AG08395 (cell line): Measurements from ENCODE around the gene ME3.
A peak's percentile ranks its signal among the peaks of the same experiment; 100 is the strongest.
"Not testable (repeated sequence)": the region's sequence is repeated elsewhere in the genome, so short reads cannot be mapped to it uniquely, and the experiment has no call there.

Source experiments
- DNase-seq: peaks from one replicate; pipeline ENCODE4 v3.0.0; 2012; ENCODE audit warnings: mixed read lengths, low spot score

Gene ME3

DNA sequence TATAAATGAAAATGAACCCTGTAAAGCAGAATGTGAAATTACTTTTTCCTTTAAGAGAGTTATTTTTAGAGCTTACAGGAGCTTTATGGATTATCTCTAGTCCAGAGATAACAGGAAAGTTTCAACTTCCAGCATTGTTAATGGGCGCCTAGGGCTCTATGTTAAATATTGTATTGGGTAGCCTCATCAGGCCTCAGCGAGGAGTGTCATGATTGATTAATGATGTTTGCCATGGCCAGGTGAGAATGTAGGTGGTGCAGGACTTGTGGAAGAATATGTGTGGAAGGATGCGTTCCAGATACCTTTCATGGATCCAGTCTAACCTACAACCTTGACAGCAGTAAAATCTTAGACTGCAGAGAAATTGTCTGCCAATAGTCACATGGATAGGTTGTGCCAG is 50.6 kb downstream of the ME3 start:
- DNase-seq = no peak

DNA sequence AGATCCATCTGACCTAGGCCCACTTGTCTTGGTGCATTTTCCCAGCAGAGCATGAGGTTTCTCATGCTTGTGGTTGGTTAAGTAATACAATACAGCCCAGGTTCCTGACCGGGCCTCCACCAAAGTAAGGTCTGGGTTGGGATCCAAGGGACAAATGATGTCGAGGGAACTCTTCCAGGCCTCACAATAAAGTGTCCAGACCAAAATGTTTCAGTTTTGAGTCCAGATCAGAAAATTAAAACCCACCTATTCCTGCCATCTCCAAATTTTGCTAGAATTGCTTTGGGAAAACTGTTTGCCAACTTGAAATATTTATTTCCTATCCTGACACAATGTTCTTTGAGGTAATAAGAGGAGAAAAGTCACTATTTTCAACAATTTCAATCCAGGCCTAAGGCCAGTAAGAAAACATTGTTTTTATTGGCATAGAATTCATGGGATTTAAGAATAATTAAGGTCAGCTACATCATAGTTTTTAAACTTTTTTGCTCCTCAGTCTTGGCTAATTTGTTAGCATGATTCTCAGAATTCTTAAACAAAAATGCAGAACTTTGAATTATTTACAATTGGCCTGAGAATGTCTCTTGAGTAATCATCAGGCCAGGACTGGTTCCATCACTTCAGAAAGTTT is 51.4 kb downstream of the ME3 start:
- peak; percentile 44 for DNase-seq

DNA sequence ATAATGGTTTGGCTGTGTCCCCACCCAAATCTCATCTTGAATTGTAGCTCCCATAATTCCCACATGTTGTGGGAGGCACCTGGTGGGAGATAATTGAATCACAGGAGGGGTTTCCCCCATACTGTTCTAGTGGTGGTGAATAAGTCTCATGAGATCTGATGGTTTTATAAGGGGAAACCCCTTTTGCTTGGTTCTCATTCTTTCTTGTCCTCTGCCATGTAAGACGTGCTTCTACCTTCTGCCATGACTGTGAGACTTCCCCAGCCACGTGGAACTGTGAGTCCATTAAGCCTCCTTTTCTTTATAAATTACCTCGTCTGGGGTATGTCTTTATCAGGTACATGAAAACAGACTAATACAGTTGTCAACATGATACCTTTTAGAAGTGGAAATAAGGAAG is 53.0 kb downstream of the ME3 start:
- not testable (repeated sequence) for DNase-seq

GRCh38 chr11:86617502-86617901 is 54.9 kb downstream of the ME3 start:
- no peak for DNase-seq

GRCh38 chr11:86615487-86615886 is 56.9 kb downstream of the ME3 start:
- DNase-seq = no peak

- DNase-seq = no peak
Observed at GRCh38 chr11:86610559-86611341, 61.7 kb downstream of the ME3 start.

DNA sequence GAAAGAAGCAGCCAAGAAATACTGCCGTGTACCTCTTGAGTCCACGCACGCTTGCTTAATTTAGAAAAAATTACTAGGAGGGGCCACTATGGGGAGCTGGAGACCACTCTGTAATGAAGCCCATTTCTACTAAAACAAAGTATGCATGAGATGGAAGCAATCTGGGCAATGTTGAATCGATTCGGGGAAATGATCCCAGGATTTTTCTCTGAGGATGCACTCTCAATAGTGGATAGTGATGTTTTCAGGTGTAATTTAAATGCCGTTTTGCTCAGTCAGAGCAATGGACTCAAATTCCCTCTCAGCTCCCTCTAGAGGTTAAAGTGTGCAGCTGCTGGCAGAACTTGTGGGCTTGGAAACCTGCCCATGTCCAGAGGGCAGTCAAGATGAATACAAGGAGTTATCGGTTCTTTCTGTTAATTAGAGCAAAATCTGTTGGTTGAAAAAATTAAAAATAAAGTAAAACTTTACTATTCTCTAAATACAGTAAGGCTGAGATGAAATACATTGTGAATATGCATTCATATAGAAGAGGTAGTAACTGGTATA is 64.1 kb downstream of the ME3 start:
- DNase-seq = peak; percentile 64

- DNase-seq = no peak
Observed at GRCh38 chr11:86606836-86607481, 65.5 kb downstream of the ME3 start.

DNA sequence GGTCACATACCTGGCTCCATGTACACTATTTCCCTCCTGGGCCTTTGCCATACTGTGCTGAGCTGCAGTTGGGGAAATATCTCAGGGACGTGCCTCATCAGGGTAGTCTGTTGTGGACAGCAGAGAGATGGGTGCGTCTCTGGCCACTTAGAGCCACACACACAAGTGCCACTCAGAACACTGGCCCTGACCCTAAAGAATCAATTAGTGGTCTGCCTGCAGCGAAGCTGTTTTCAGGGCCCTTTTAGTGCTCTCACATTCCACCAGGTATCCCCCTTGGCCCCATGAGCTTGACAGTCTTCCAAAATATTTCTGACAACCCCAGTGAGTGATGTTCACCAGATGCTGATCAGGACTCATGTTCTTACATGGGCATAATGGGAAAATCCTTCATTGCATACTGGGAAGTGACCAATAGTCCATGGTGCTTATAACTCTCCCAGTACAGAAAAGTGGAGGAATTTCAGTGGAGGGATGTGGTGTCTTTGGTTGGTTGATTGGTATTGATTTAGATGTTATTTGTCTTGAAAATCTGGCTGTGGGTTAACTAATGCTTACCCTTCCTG is 66.1 kb downstream of the ME3 start:
- DNase-seq = no peak

- no peak for DNase-seq
Observed at GRCh38 chr11:86596861-86597586, 75.4 kb downstream of the ME3 start.

GRCh38 chr11:86595955-86596354 is 76.5 kb downstream of the ME3 start:
- no peak for DNase-seq

DNA sequence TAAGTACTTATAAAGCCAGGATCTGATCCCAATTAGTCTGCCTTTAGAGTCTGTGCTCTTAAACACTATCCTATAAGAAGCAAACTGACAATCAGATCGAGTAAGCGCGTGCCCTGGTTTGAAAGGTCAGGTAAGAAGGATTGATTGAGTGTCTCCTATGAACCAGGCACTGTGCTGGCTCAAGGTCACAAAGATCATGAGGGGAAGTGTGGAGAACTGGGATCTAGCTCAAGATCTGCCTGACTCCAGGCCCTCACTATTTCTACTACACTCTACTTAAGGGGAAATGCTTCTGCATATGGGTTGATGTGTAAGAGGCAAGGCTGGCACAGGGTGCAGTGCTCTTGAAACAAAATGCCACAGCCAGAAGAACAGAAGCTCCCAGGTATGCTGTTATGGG is 77.0 kb downstream of the ME3 start:
- DNase-seq = no peak

DNA sequence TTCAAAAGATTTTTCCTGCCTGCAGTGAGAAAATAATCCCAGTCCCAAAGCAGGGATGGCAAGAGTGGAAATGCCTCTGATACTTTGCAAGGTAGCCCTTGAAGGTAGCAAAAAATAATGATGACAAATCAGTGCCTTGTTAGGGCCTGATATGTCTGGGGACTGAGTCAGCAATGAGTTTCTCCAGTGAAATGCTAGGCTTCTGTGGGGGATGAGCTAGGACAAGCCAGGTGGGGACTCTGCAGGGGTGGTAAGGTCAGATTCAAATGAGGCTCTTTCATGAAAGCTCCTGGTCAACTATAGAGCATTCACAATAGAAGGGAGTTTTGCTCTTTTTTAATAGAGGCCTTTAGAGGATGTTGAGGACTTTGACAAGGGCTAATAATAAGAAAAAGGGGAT is 77.7 kb downstream of the ME3 start:
- DNase-seq = no peak

- no peak for DNase-seq
Observed at GRCh38 chr11:86593833-86594232, 78.6 kb downstream of the ME3 start.

- DNase-seq = peak; percentile 66
Observed at GRCh38 chr11:86592659-86593451, 79.6 kb downstream of the ME3 start.

- DNase-seq = no peak
Observed at GRCh38 chr11:86592047-86592591, 80.3 kb downstream of the ME3 start.

- no peak for DNase-seq
Observed at GRCh38 chr11:86591631-86592030, 80.8 kb downstream of the ME3 start.

DNA sequence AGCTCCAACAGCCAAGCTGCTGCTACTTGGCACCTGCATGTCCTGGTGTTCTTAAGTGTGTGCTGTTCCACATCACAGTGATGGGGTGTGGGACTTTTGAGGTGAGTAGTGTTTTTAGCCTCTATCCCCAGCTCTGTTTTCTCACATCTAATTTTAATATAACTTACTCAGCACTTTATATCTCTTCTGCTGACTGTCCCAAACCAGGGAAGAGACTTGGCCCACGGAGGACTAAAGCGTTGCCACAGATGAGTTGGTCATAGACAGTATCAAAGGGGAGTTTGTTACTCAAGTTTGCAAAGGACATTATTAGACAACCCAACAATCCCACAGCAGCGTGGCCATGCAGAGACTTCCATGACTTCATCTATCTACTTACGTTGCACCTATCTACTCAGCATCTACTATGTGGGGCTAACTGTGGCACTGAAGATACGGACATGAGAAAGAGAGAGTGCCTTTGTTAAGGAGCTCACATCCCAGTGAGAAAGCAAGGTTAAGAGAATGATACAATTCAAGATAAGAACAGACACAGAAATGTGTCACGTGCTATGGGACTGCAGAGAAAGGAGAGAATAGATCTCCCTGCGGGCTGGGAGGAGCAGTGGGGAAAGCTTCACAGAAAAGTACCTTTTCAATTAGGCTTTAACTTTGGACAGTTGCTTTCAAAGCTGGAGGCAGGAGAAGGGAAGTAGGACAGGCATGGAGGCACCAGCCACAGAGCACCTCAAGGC is 82.4 kb downstream of the ME3 start:
- no peak for DNase-seq

GRCh38 chr11:86589204-86589603 is 83.2 kb downstream of the ME3 start:
- DNase-seq = no peak

- DNase-seq = no peak
Observed at GRCh38 chr11:86588566-86589090, 83.8 kb downstream of the ME3 start.
